ENCODE data around the gene GNA15.
"Not testable (repeated sequence)": the region's sequence is repeated elsewhere in the genome, so short reads cannot be mapped to it uniquely, and the experiment has no call there.

Gene GNA15

DNA sequence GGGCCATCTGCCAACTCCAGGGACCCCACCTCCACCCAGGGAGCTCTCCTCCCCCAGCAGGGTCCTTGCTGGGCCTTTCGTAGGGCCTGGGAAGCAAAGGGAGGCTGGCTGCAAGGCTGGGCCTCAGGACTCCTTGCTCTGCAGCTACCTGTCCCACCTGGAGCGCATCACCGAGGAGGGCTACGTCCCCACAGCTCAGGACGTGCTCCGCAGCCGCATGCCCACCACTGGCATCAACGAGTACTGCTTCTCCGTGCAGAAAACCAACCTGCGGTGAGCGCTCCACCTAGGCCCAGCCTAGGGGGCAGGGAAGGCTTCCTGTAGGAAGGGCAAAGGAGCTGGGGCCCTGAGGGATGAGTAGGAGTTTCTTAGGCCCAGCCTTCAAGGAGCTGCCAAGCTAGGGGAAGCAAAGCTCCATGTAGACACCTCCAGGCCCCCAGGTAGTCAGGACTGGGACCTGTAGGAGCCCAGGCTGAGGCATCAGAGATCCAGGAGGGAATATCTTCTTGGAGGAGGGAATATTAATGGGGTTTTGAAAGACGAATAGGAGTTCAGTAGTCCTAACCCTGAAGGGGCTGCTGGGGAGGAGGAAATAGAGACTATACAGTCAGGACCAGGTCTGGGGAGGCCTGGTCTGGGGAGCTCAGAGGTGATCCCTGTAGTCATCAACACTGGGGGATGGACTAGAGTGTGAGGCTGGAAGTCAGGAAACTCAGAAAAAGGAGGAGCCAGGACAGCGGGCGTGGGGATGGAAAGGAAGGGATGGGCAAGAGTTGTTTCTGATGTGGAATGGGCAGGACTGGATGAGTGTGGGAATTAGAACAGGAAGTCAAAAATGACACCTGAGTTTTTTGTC, 16.0 kb downstream of the GNA15 start:
- no peak for DNase-seq

DNA sequence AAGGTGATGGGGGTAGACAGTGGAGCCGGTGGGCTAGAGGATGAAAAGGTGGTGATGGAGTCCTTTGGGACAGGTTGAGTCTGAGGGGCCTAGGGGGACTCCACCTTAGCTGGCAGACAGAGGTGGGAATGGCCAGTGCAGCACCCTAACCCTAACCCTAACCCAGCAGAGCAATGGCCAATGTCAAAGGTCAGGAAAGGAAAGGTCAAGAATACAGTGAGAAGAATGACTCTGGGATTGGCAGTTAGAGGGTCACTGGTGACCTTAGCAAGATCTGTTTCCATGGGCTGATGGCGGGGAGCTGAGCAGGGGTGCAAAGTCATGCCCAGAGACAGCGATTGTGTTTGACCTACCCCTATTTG, 16.6 kb downstream of the GNA15 start:
- no peak for DNase-seq

DNA sequence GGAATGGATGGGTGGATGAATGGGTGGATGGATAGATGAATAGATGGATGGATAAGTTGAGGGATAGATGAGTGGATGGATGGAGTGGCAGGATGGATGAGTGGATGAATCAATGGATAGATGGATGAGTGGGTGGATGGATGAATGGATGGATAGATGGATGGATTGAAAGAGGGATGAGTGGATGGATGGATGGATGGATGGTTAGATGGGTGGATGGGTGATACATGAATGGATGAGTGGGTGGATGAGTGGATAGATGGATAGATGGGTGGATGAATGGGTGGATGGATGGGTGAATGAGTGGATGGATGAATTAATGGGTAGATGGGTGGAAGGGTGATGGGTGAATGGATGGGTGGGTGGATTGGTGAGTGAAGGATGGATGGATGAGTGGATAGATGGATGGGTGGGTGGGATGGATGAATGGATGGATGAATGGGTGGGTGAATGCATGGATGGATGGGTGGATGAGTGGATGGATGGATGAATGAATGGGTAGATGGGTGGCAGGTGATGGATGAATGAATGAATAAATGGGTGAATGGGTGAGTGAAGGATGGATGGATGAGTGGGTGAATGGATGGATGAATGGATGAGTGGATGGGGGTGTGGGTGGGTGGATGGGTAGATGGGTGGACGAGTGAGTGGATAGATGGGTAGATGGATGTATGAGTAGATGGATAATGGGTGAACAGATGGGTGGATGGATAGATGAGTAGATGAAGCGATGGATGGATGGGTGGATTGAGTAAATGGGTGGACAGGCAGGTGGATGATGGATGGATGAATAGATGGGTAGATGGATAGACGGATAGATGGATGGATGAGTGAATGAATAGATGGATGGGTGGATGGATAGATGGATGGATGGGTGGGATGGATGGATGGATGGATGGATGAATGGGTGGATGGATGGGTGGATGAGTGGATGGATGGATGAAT, 17.7 kb downstream of the GNA15 start:
- no peak for DNase-seq

DNA sequence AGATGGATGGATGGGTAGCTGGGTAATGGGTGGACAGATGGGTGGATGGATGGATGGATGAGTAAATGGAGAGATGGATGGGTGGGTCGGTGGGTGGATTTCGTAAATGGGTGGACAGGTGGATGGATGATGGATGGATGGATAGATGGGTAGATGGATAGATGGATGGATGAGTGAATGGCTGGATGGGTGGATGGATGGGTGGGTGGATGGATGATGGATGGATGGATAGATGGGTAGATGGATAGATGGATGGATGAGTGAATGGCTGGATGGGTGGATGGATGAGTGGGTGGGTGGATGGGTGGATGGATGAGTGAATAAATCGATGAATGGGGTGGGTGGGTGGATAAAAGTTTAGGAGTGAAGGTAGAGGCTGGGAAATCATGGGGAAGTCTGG, 18.6 kb downstream of the GNA15 start:
- DNase-seq = not testable (repeated sequence)

DNA sequence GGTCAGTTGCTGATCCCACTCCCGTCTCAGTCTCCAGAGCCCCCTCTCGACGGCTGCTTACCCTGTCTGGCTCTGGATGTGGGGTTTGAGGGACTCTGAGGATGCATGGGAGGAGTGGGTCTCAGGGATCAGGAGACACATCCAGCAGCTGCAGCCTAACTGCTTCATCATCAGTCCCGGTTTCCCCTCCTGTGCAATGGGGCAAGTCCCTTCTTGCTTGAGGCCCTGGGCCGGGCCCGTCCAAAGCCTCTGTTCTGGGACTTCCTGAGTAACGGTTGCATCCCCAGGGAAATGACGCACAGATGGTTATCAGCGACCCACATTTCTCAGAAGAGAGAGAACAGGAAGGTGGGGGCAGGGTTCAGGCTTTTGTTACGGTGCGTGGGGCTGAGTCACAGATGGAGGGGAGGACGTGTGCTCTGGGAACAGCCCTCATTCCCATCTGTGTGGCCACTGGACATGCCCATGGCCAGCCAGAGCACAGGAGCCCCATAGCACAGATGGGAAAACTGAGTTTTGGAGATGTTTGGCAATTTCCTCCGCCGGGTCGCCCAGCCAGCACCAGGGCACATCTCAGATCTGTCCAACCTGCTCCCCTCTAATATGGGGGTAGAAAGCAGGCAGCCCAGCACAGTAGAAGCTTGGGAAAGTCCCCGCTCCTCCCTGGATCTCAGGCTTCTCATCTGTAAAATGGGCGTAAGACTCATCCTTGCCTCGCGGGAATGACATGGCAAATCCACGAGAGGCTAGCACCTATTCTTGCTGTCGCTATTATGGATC, 19.3 kb downstream of the GNA15 start:
- peak; percentile 97 for DNase-seq

DNA sequence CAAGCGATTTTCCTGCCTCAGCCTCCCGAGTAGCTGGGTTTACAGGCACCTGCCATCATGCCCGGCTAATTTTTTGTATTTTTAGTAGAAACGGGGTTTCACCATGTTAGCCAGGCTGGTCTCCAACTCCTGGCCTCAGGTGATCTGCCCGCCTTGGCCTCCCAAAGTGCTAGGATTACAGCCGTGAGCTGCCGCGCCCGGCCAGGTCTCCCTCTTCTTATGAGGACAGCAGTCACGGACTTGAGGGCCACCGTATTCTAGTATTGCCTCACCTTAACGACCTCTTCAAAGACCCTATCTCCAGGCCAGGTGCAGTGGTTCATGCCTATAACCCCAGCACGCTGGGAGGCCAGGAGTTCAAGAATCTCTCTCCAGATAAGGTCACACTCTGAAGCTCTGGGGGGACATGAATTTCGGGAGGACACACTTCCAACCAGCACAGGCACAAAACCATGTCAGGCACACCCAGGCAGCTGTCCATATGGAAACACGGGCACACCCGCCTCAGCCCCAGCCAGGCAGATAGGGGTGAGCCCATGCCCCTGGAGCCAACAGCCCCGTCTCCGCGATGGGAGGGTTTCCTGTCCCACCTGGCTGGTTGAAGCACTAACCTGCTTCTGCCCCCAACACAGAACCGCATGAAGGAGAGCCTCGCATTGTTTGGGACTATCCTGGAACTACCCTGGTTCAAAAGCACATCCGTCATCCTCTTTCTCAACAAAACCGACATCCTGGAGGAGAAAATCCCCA, 21.4 kb downstream of the GNA15 start:
- DNase-seq = no peak

DNA sequence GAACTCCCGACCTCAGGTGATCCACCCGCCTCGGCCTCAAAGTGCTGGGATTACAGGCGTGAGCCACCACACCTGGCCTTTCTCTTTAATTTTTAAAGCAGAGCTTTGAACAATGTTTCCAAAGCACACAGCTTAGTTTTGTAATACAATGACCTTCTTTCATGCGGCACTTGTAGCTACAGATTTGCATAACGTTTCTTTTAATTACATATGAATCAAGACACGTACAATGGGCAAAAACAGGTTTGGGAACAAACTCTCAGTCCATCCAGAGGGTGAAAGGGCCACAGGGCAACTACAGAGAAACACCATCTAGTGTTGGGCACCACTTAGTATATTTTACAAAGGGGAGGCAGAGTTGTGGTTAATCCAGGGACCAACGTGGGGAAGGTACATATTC, 23.7 kb downstream of the GNA15 start:
- DNase-seq = no peak

DNA sequence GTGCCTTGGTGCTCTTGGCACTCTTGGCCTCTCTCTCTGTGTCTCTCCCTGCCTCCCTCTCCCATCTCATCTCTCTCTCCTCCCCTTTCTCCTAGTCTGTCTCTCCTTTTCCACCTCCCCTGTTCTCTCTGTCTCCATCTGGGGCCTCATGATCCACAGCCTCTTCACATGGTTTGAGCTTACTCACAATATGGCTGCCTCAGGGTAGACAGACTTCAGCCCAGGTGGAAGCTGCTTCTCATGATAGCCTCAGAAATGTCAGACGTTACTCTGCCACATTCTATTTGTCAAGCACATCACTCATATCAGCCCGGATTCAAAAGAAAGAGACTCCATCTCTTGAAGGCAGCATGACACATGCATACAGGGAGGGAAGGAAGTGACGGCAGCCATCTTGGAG, 24.4 kb downstream of the GNA15 start:
- no peak for DNase-seq

DNA sequence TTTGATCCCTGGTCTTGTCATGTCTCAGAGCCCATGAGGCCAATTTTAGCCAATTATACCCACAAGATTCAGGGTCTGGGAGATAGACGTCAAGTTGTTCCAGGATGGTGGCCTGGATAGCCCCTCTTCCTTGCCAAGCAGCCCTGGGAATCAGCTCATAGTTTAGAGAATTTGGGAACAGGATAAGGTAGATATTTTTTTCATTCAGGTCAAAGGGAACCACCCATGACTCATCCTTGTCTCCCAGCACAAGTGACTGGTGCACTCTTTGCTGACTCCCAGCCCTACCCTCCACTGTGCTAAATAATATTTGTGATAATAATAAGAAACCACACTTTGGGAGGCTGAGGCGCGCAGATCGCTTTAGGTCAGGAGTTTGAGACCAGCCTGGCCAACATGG, 25.6 kb downstream of the GNA15 start:
- DNase-seq = no peak

DNA sequence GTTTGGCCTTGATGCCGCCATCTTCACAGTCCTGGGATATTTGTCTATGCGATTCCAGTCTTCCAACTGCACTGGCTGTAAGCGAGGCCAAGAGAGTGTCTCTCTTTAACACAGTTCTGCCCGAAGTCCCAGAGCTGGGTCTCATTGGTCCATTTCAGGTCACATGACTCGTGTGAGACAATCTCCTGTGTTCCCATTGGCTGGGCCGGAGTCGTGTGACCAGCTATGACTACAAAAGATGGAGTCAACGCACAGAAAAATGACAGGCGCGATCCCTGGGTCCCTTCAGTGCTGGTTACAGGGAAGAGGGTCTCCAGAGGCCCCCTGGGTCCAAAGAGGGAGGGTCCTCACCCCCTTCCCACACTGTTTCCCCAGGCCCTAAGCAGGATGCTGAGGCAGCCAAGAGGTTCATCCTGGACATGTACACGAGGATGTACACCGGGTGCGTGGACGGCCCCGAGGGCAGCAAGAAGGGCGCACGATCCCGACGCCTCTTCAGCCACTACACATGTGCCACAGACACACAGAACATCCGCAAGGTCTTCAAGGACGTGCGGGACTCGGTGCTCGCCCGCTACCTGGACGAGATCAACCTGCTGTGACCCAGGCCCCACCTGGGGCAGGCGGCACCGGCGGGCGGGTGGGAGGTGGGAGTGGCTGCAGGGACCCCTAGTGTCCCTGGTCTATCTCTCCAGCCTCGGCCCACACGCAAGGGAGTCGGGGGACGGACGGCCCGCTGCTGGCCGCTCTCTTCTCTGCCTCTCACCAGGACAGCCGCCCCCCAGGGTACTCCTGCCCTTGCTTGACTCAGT, 26.8 kb downstream of the GNA15 start:
- peak; percentile 12 for DNase-seq

DNA sequence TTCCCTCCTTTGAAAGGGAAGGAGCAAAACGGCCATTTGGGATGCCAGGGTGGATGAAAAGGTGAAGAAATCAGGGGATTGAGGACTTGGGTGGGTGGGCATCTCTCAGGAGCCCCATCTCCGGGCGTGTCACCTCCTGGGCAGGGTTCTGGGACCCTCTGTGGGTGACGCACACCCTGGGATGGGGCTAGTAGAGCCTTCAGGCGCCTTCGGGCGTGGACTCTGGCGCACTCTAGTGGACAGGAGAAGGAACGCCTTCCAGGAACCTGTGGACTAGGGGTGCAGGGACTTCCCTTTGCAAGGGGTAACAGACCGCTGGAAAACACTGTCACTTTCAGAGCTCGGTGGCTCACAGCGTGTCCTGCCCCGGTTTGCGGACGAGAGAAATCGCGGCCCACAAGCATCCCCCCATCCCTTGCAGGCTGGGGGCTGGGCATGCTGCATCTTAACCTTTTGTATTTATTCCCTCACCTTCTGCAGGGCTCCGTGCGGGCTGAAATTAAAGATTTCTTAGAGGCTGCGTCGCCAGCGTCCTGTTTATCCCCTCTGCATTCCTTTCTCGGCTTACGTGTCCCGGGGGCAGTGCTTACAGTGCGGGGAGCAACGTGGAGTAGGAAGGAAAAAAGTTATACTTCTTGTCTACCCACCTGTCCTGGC, 27.5 kb downstream of the GNA15 start:
- peak; percentile 53 for DNase-seq

DNA sequence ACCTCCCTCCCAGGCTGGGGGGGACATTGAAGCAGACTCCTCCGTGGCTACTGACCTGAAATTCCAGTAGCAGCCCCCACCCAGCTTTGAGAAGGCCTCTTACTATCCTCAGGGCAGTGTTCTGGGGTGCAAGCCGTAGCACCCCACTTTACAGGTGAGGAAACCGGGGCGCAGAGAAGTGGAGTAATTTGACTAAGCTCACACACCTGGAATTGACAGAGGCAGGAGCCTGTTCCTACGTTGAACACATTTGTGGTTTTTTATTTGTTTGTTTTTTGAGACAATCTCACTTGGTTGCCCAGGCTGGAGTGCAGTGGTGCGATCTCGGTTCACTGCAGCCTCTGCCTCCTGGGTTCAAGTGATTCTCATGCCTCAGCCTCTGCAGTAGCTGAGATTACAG, 28.1 kb downstream of the GNA15 start:
- no peak for DNase-seq

DNA sequence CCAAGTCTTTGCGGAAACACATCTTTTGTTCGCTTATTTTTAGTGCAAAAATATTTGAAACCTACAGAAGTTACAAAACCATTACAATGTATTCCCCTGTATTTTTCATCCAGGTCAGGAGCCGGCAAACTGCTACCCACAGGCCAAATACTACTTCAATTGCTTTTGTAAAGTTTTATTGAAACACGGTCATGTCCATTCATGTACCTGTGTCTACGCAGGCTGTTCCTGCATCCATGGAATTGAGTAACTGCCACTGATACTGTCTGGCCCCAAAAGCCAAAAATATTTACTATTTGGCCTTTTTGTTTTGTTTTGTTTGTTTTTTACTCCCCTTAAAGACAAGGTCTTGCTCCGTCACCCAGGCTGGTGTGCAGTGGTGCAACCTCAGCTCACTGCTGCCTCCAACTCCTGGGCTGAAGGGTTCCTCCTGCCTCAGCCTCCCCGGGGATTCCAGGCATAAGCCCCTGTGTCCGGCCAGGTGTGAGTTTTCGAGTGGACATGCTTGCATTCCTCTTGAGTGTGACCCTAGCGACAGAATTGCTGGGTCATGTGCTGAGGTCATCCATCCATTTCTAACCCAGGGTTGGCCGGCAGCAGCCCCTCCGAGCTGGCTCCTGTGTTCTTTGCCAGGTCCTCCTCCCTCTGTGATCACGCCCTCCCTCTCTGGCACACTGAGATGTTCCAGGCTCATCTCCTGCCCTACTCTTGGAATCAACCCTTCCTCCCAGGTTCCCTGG, 31.9 kb downstream of the GNA15 start:
- no peak for DNase-seq

DNA sequence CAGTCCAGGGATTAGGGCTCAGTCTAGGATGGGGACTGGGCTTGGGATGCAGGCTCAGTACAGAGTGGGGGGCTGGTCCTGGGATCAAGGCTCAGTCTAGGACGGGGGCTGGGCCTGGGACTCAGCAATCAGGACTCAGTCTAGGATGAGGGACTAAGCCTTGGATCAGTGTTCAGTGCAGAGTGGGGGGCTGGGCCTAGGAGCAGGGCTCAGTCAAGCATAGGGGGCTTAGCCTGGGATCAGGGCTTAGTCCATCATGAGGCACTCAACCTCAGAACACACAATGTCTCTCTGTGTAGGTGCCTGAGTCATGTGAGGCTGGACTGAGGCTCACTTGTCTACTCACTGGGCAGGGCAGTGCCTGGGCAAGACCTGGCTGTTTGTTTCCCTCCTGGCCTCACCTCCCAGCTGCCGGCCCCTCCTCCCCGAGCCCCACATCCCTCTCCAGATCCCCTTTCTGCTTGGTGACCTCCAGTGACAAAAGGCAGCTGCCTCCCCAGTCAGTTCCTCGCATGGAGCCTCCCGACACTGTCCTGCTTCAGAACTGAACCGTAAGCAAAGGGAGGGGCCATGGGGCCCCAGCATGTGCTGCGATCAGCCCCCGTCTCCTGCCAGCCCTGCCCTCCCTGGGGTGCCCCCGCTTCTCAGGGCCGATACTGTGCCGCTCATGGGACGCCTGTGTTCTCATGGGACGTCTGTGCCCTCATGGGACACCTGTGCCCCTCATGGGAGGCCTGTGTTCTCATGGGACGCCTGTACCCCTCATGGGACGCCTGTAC, 36.2 kb downstream of the GNA15 start:
- DNase-seq = no peak

DNA sequence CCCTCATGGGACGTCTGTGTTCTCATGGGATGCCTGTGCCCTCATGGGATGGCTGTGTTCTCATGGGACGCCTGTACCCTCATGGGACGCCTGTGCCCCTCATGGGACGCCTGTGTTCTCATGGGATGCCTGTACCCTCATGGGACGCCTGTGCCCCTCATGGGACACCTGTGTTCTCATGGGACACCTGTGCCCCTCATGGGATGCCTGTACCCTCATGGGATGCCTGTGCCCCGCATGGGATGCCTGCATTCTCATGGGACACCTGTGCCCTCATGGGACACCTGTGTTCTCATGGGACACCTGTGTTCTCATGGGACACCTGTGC, 36.8 kb downstream of the GNA15 start:
- DNase-seq = not testable (repeated sequence)

DNA sequence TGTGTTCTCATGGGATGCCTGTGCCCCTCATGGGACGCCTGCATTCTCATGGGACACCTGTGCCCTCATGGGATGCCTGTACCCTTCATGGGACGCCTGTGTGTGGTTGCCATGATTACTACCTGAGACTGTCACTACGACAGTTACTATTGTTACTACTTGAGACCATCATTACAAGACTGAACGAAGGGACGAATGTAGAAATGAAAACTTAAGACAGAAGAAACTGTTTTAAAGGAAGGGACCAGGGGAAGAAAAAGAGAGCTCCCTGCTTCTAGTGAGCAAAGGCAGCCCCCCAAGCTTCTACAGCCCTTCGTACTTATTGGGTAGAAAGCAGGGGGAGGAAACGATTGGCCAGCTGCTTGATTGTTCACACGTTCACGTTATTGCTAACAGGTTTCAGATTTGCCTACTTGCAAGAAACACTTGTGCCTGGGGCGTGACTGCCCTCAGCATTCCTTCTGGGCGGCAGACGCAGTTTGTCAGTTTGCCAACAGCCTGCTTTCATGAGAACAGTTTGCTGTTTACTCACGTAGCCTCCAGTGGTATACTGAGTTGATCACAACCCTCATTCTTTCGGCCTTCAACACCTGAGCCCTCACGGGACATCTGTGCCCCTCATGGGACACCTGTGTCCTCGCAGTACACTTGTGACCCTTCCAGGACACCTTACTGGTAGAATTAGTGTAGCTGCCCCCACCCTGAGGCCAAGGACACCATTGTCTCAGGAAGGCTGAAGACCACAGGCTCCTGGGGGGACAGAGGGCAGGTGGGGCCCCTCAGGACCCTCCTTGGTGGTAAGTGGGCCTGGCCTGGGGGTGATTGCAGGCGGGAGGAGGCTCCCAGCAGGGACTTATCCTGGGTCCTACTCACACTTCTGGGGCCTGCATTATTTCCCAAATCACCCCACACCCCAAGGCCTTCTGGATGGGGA, 40.2 kb downstream of the GNA15 start:
- peak; percentile 60 for DNase-seq

DNA sequence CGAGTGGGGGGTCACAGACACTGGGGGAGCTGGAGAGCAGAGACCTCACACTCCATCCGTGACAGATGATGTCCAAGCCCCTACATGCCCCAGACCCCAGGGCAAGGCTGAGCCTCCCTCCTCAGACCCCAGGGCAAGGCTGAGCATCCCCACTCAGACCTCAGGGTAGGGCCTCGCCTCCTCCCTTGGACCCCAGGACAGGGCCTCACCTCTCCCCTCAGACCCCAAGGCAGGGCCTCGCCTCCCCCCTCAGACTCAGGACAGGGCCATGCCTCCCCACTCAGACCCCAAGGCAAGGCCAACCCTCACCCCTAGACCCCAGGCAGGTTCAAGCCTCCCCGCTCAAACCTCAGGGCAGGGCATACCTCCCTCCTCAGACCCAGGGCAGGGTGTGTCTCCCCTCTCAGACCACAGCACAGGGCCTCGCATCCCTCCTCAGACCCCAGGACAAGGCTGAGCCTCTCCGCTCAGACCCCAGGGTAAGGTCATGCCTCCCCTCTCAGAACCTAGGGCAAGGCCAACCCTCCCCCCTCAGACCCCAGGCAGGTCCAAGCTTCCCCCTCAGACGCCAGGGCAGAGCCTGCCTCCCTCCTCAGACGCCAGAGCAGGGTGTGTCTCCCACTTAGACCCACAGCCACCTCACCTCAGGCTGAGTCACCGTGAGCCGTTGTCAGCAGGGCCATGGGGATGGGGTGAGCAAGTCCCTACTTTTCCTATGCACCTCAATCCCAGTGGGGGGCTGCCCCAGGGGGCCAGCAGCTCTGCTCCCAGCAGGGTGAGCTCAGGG, 41.1 kb downstream of the GNA15 start:
- DNase-seq = peak; percentile 22

All from fibroblast of skin of scalp (primary cell).